ENCODE data around the gene MTMR4.
"Not testable (repeated sequence)": the region's sequence is repeated elsewhere in the genome, so short reads cannot be mapped to it uniquely, and the experiment has no call there.

MTMR4 gene

GRCh38 chr17:58513965-58514769, at the start of gene MTMR4:
Gene MTMR4, minus strand, starts transcription at chr17:58514638. Its CDS starts 231 bp downstream, at chr17:58514407.
- peak; percentile 62 for DNase-seq (ENCODE audit: low read depth)

- no peak for DNase-seq (ENCODE audit: low read depth)
Measured at GRCh38 chr17:58560511-58560910, 46.1 kb upstream of the MTMR4 start.

- no peak for DNase-seq (ENCODE audit: low read depth)
Measured at GRCh38 chr17:58557981-58558380, 43.5 kb upstream of the MTMR4 start.

GRCh38 chr17:58556833-58557250, 42.4 kb upstream of the MTMR4 start:
- no peak for DNase-seq (ENCODE audit: low read depth)

- DNase-seq (ENCODE audit: low read depth), result not testable (repeated sequence)
Measured at GRCh38 chr17:58555109-58555508, 40.7 kb upstream of the MTMR4 start.

GRCh38 chr17:58541249-58541648, 26.8 kb upstream of the MTMR4 start:
- no peak for DNase-seq (ENCODE audit: low read depth)

GRCh38 chr17:58539698-58540097, 25.3 kb upstream of the MTMR4 start:
- no peak for DNase-seq (ENCODE audit: low read depth)

GRCh38 chr17:58538811-58539409, 24.5 kb upstream of the MTMR4 start:
- no peak for DNase-seq (ENCODE audit: low read depth)

GRCh38 chr17:58537266-58537665, 22.8 kb upstream of the MTMR4 start:
- no peak for DNase-seq (ENCODE audit: low read depth)

- no peak for DNase-seq (ENCODE audit: low read depth)
Measured at GRCh38 chr17:58536542-58536941, 22.1 kb upstream of the MTMR4 start.

GRCh38 chr17:58535431-58535830, 21.0 kb upstream of the MTMR4 start:
- no peak for DNase-seq (ENCODE audit: low read depth)

- DNase-seq (ENCODE audit: low read depth), result no peak
Measured at GRCh38 chr17:58534901-58535421, 20.5 kb upstream of the MTMR4 start.

- no peak for DNase-seq (ENCODE audit: low read depth)
Measured at GRCh38 chr17:58534331-58534730, 19.9 kb upstream of the MTMR4 start.

- no peak for DNase-seq (ENCODE audit: low read depth)
Measured at GRCh38 chr17:58533616-58534188, 19.3 kb upstream of the MTMR4 start.

GRCh38 chr17:58532555-58532951, 18.1 kb upstream of the MTMR4 start:
- no peak for DNase-seq (ENCODE audit: low read depth)

GRCh38 chr17:58531661-58532554, 17.5 kb upstream of the MTMR4 start:
- no peak for DNase-seq (ENCODE audit: low read depth)

GRCh38 chr17:58531122-58531521, 16.7 kb upstream of the MTMR4 start:
- DNase-seq (ENCODE audit: low read depth), result no peak

GRCh38 chr17:58530655-58531054, 16.2 kb upstream of the MTMR4 start:
- no peak for DNase-seq (ENCODE audit: low read depth)

- DNase-seq (ENCODE audit: low read depth), result no peak
Measured at GRCh38 chr17:58529275-58529674, 14.8 kb upstream of the MTMR4 start.

GRCh38 chr17:58528443-58528842, 14.0 kb upstream of the MTMR4 start:
- DNase-seq (ENCODE audit: low read depth), result no peak

- DNase-seq (ENCODE audit: low read depth), result no peak
Measured at GRCh38 chr17:58527949-58528348, 13.5 kb upstream of the MTMR4 start.

- DNase-seq (ENCODE audit: low read depth), result no peak
Measured at GRCh38 chr17:58527306-58527705, 12.9 kb upstream of the MTMR4 start.
